Measurements from ENCODE around the gene ASS1. TPM values are rescaled to one million over a fixed set of nuclear protein-coding genes. Genes with fewer than 3 reads are reported as not detected.

The ASS1 gene
- total and polyA plus RNA-seq, 2 of the 13 experiments (the other 11 are each of a cell fraction or from before 2014, with no cell fraction given) = 77.6 to 122 TPM

- no peak for TF ChIP-seq ZNF646 (CRISPR knock-in tag; IDR thresholded peaks at IDR 0.05)
- peak; percentile 27; the same call in 1 of the 2 replicates for TF ChIP-seq ZBTB3 (CRISPR knock-in tag; IDR thresholded peaks at IDR 0.05; ENCODE audit: borderline replicate concordance, low read depth)
- no peak for TF ChIP-seq SRF (IDR thresholded peaks at IDR 0.05; ENCODE audit: low read depth, low read length)
- TF ChIP-seq HOXA9 (CRISPR knock-in tag; IDR thresholded peaks at IDR 0.05; ENCODE audit: borderline replicate concordance) = no peak
- TF ChIP-seq POLR2G (IDR thresholded peaks at IDR 0.05; ENCODE audit: low read depth, low read length) = 0 out of 2 replicates have a peak, but pooled peaks have one; percentile 35
- TF ChIP-seq CCAR2 (optimal IDR thresholded peaks at IDR 0.05; ENCODE audit: low read depth, low read length) = no peak
- TF ChIP-seq PHF21A (CRISPR knock-in tag; IDR thresholded peaks at IDR 0.05) = peak; percentile 96
- TF ChIP-seq PAF1 (CRISPR knock-in tag; IDR thresholded peaks at IDR 0.05) = no peak
- TF ChIP-seq ZFY (CRISPR knock-in tag; IDR thresholded peaks at IDR 0.05) = peak; percentile 91
- peak; percentile 97 for TF ChIP-seq MXD3 (CRISPR knock-in tag; IDR thresholded peaks at IDR 0.05)
- TF ChIP-seq ZNF709 (CRISPR knock-in tag; IDR thresholded peaks at IDR 0.05) = peak; percentile 66; the same call in 1 of the 2 replicates
- no peak for TF ChIP-seq TEF (CRISPR knock-in tag; IDR thresholded peaks at IDR 0.05)
- TF ChIP-seq ZFP1 (CRISPR knock-in tag; IDR thresholded peaks at IDR 0.05) = peak; percentile 77; the same call in 1 of the 2 replicates
- TF ChIP-seq U2AF1 (optimal IDR thresholded peaks at IDR 0.05; ENCODE audit: low read depth, low read length) = no peak
- TF ChIP-seq SALL1 (CRISPR knock-in tag; IDR thresholded peaks at IDR 0.05) = peak; percentile 98
- TF ChIP-seq ZNF772 (CRISPR knock-in tag; IDR thresholded peaks at IDR 0.05) = peak; percentile 97; the same call in 1 of the 2 replicates
- TF ChIP-seq ZFYVE20 (CRISPR knock-in tag; IDR thresholded peaks at IDR 0.05; ENCODE audit: borderline replicate concordance, low read depth) = 0 out of 2 replicates have a peak, but pooled peaks have one; percentile 69
- TF ChIP-seq FOXK1 (CRISPR knock-in tag; IDR thresholded peaks at IDR 0.05; ENCODE audit: borderline replicate concordance, low read depth) = peak; percentile 78; the same call in 1 of the 2 replicates
- 0 out of 2 replicates have a peak, but pooled peaks have one; percentile 32 for TF ChIP-seq NFYC (CRISPR knock-in tag; IDR thresholded peaks at IDR 0.05)
- TF ChIP-seq CHD4 (IDR thresholded peaks at IDR 0.05; ENCODE audit: borderline replicate concordance, low read length) = no peak
- peak; percentile 76; the same call in 1 of the 2 replicates for TF ChIP-seq ZNF740 (CRISPR knock-in tag; IDR thresholded peaks at IDR 0.05)
- peak; percentile 64 for TF ChIP-seq PHF5A (CRISPR knock-in tag; IDR thresholded peaks at IDR 0.05; ENCODE audit: low read depth, unreplicated experiment)
- TF ChIP-seq ZNF30 (CRISPR knock-in tag; IDR thresholded peaks at IDR 0.05) = no peak
These were observed 5.7 kb downstream of the ASS1 start (continued) for GRCh38 chr9:130450344-130451003.

Data from HepG2 (cell line).